Stimulated activated CD8-positive, alpha-beta memory T cell treated with anti-CD3 and anti-CD28 coated beads, Interleukin-2, amount 100 ng/mL, for 48 hours (primary cell): Measurements from ENCODE around the gene RRBP1.
A peak's percentile ranks its signal among the peaks of the same experiment; 100 is the strongest.

Experiments
- DNase-seq, 2 donors: peaks; one replicate each; pipeline ENCODE4 v3.0.0-alpha.2; 2020; ENCODE audit warnings: low read depth in 2 of 2

Gene RRBP1

GRCh38 chr20:17611540-17612286, 70.3 kb downstream of the RRBP1 start:
- DNase-seq = no peak

GRCh38 chr20:17611290-17611539, 70.8 kb downstream of the RRBP1 start:
- DNase-seq = no peak

GRCh38 chr20:17610566-17611289, 71.3 kb downstream of the RRBP1 start:
- peak in 1 of 2 donors; percentile 30 for DNase-seq

GRCh38 chr20:17609811-17610377, 72.1 kb downstream of the RRBP1 start:
- DNase-seq = no peak

GRCh38 chr20:17608701-17609497, 73.1 kb downstream of the RRBP1 start:
- DNase-seq = no peak

- DNase-seq = no peak
Measured at GRCh38 chr20:17606001-17606400, 76.0 kb downstream of the RRBP1 start.

- DNase-seq = no peak
Measured at GRCh38 chr20:17605131-17605660, 76.8 kb downstream of the RRBP1 start.

GRCh38 chr20:17602493-17602892, 79.5 kb downstream of the RRBP1 start:
- no peak for DNase-seq

GRCh38 chr20:17601957-17602356, 80.1 kb downstream of the RRBP1 start:
- no peak for DNase-seq

- DNase-seq = no peak
Measured at GRCh38 chr20:17598013-17598550, 84.0 kb downstream of the RRBP1 start.

GRCh38 chr20:17595856-17596255, 86.2 kb downstream of the RRBP1 start:
- no peak for DNase-seq

GRCh38 chr20:17594443-17594842, 87.6 kb downstream of the RRBP1 start:
- DNase-seq = no peak

- no peak for DNase-seq
Measured at GRCh38 chr20:17593902-17594301, 88.1 kb downstream of the RRBP1 start.

- no peak for DNase-seq
Measured at GRCh38 chr20:17590245-17590644, 91.8 kb downstream of the RRBP1 start.

- no peak for DNase-seq
Measured at GRCh38 chr20:17589161-17589834, 92.7 kb downstream of the RRBP1 start.

- no peak for DNase-seq
Measured at GRCh38 chr20:17587824-17588223, 94.2 kb downstream of the RRBP1 start.

- DNase-seq = no peak
Measured at GRCh38 chr20:17587148-17587547, 94.9 kb downstream of the RRBP1 start.

GRCh38 chr20:17586250-17586649, 95.8 kb downstream of the RRBP1 start:
- DNase-seq = no peak

- no peak for DNase-seq
Measured at GRCh38 chr20:17584689-17585088, 97.4 kb downstream of the RRBP1 start.

GRCh38 chr20:17583126-17583525, 98.9 kb downstream of the RRBP1 start:
- no peak for DNase-seq

GRCh38 chr20:17580895-17581294, 101.1 kb downstream of the RRBP1 start:
- no peak for DNase-seq
